Measurements from ENCODE around the gene ANO7. TPM values are rescaled to one million over a fixed set of nuclear protein-coding genes. Genes with fewer than 3 reads are reported as not detected.

The ANO7 gene
- total RNA-seq, 2 experiments from 2014 or later = 0.14 to 0.25 TPM

- H3K27me3 ChIP-seq (ENCODE audit: control insufficient read depth in 1 of 2, insufficient read depth in 2 of 2, low read length in 2 of 2) = no peaks in the 10 kb centered on the region
- Mint-ChIP-seq H3K4me1 (ENCODE audit: low read depth) (peaks cover 57% of the 10 kb centered on the region), H3K27me3 (no peaks in the 10 kb centered on the region), H3K36me3 (ENCODE audit: low read depth) (peaks cover 37% of the 10 kb centered on the region), H3K4me3 (peak overlapping the region; percentile 84), H3K27ac (peak overlapping the region; percentile 84), H3K9me3 (peaks cover 6% of the 10 kb centered on the region)
- H3K4me1 ChIP-seq (ENCODE audit: insufficient read depth, low read length) = peaks cover 36% of the 10 kb centered on the region
- H3K36me3 ChIP-seq (ENCODE audit: insufficient read depth, low read length) = peaks cover 10% of the 10 kb centered on the region
- H3K4me3 ChIP-seq (ENCODE audit: low read length) = peak overlapping the region; percentile 72
- ATAC-seq (ENCODE audit: poor library complexity) = peak; percentile 50
- intact Hi-C loops (cut with DNase I, micrococcal nuclease) = loop anchor here (2.0 to 5.0 kb wide), 3 partner anchors 28 to 42 kb away; partner anchors contain the start of genes HDLBP (in 1 of the 2) and SEPTIN2 (in 1 of the 2)
- H3K9me3 ChIP-seq (ENCODE audit: control insufficient read depth in 1 of 2, insufficient read depth in 1 of 2, low read length in 2 of 2) = no peaks in the 10 kb centered on the region
- peak; percentile 2 to 70 (median 31) for DNase-seq
- no peak overlapping the region for H3K27ac ChIP-seq (ENCODE audit: low read depth in 1 of 2, low read length in 2 of 2)
- ChIA-PET POLR2A (interaction anchor here (0.9 to 2.2 kb wide), 2 partner anchors 43 to 171 kb away, joined by 3 to 14 read pairs; partner anchors contain the start of genes HDLBP, MTERF4 and SEPTIN2), CTCF (no interaction called here)
- TF ChIP-seq CTCF (IDR thresholded peaks at IDR 0.05) = no peak
These were observed 84.1 kb downstream of the ANO7 start for GRCh38 chr2:241272303-241273209.

GRCh38 chr2:241273210-241274020 is 84.9 kb downstream of the ANO7 start:
- Histone ChIP-seq H3K4me1 (ENCODE audit: insufficient read depth, low read length) (peaks cover 36% of the 10 kb centered on the region), H3K36me3 (ENCODE audit: insufficient read depth, low read length) (peaks cover 4% of the 10 kb centered on the region), H3K27me3 (ENCODE audit: control insufficient read depth in 1 of 2, insufficient read depth in 2 of 2, low read length in 2 of 2) (no peaks in the 10 kb centered on the region), H3K4me3 (ENCODE audit: low read length) (peak overlapping the region; percentile 59), H3K27ac (ENCODE audit: low read depth in 1 of 2, low read length in 2 of 2) (no peak overlapping the region), H3K9me3 (ENCODE audit: control insufficient read depth in 1 of 2, insufficient read depth in 1 of 2, low read length in 2 of 2) (no peaks in the 10 kb centered on the region)
- Mint-ChIP-seq H3K27ac (peak overlapping the region; percentile 29), H3K4me3 (peak overlapping the region; percentile 84), H3K36me3 (ENCODE audit: low read depth) (peaks cover 28% of the 10 kb centered on the region), H3K9me3 (peaks cover 6% of the 10 kb centered on the region), H3K27me3 (no peaks in the 10 kb centered on the region), H3K4me1 (ENCODE audit: low read depth) (peaks cover 49% of the 10 kb centered on the region)
- CTCF ChIA-PET = no interaction called here
- intact Hi-C loops (cut with DNase I, micrococcal nuclease) = loop anchor here (2.0 to 5.0 kb wide), 3 partner anchors 27 to 41 kb away; partner anchors contain the start of genes HDLBP (in 1 of the 2) and SEPTIN2 (in 1 of the 2)
- DNase-seq (peak in 2 of 14 experiments; percentile 13 to 30), ATAC-seq (ENCODE audit: poor library complexity) (no peak)
- TF ChIP-seq CTCF (IDR thresholded peaks at IDR 0.05) = no peak
- POLR2A ChIA-PET = no interaction called here

GRCh38 chr2:241274127-241274526 is 85.7 kb downstream of the ANO7 start:
- no peak for ATAC-seq (ENCODE audit: poor library complexity)
- no peaks in the 10 kb centered on the region for H3K9me3 ChIP-seq (ENCODE audit: control insufficient read depth in 1 of 2, insufficient read depth in 1 of 2, low read length in 2 of 2)
- POLR2A ChIA-PET = interaction anchor here (1.8 kb wide), 1 partner anchor 41 kb away, joined by 6 read pairs; no protein-coding TSS in a partner anchor
- Mint-ChIP-seq H3K27me3 (no peaks in the 10 kb centered on the region), H3K4me1 (ENCODE audit: low read depth) (peaks cover 49% of the 10 kb centered on the region), H3K9me3 (peaks cover 6% of the 10 kb centered on the region), H3K27ac (peak overlapping the region; percentile 29), H3K36me3 (ENCODE audit: low read depth) (peaks cover 27% of the 10 kb centered on the region), H3K4me3 (peak overlapping the region; percentile 84)
- DNase-seq = peak in 1 of 14 experiments; percentile 15
- H3K4me3 ChIP-seq (ENCODE audit: low read length) = no peak overlapping the region
- no peaks in the 10 kb centered on the region for H3K27me3 ChIP-seq (ENCODE audit: control insufficient read depth in 1 of 2, insufficient read depth in 2 of 2, low read length in 2 of 2)
- no peak for TF ChIP-seq CTCF (IDR thresholded peaks at IDR 0.05)
- H3K27ac ChIP-seq (ENCODE audit: low read depth in 1 of 2, low read length in 2 of 2) = no peak overlapping the region
- CTCF ChIA-PET = no interaction called here
- intact Hi-C loops (cut with DNase I, micrococcal nuclease) = loop anchor here in 1 of 2 experiments (5.0 kb wide), 1 partner anchor 38 kb away; no protein-coding TSS in a partner anchor
- H3K4me1 ChIP-seq (ENCODE audit: insufficient read depth, low read length) = peaks cover 36% of the 10 kb centered on the region
- H3K36me3 ChIP-seq (ENCODE audit: insufficient read depth, low read length) = no peaks in the 10 kb centered on the region

Measured in CD4-positive, alpha-beta T cell (primary cell).